GM19455 (cell line): Measurements from ENCODE around the gene TSNAXIP1.
A peak's percentile ranks its signal among the peaks of the same experiment; 100 is the strongest.

Experiments
- ATAC-seq: cut with Tn5 transposase; IDR thresholded peaks from one replicate; pipeline ENCODE4 v1.9.1; 2021; ENCODE audit not compliant: unreplicated experiment

The TSNAXIP1 gene

GRCh38 chr16:67806428-67807147 is at the start of gene TSNAXIP1, which contains the start of gene RANBP10:
Gene TSNAXIP1, plus strand, starts transcription at chr16:67806889. Its CDS starts 261 bp downstream, at chr16:67807150.
Gene RANBP10, minus strand, starts transcription at chr16:67806560. Its CDS starts 24 bp downstream, at chr16:67806536.
- peak; percentile 95 for ATAC-seq

- ATAC-seq: no peak
Measured at GRCh38 chr16:67758006-67758405, 48.7 kb upstream of the TSNAXIP1 start.

GRCh38 chr16:67758966-67759365 is 47.7 kb upstream of the TSNAXIP1 start:
- no peak for ATAC-seq

- no peak for ATAC-seq
Measured at GRCh38 chr16:67760206-67760955, 46.3 kb upstream of the TSNAXIP1 start.

- ATAC-seq: no peak
Measured at GRCh38 chr16:67760956-67761230, 45.8 kb upstream of the TSNAXIP1 start.

GRCh38 chr16:67761924-67762323 is 44.8 kb upstream of the TSNAXIP1 start:
- no peak for ATAC-seq

- no peak for ATAC-seq
Measured at GRCh38 chr16:67762385-67762784, 44.3 kb upstream of the TSNAXIP1 start.

GRCh38 chr16:67763066-67763465 is 43.6 kb upstream of the TSNAXIP1 start:
- no peak for ATAC-seq

- no peak for ATAC-seq
Measured at GRCh38 chr16:67764158-67764667, 42.5 kb upstream of the TSNAXIP1 start.

- no peak for ATAC-seq
Measured at GRCh38 chr16:67766291-67766690, 40.4 kb upstream of the TSNAXIP1 start.

- ATAC-seq: no peak
Measured at GRCh38 chr16:67767953-67768352, 38.7 kb upstream of the TSNAXIP1 start.

- ATAC-seq: no peak
Measured at GRCh38 chr16:67770346-67770991, 36.2 kb upstream of the TSNAXIP1 start.

- no peak for ATAC-seq
Measured at GRCh38 chr16:67773099-67773498, 33.6 kb upstream of the TSNAXIP1 start.

- ATAC-seq: no peak
Measured at GRCh38 chr16:67773569-67774456, 32.9 kb upstream of the TSNAXIP1 start.

GRCh38 chr16:67774457-67774853 is 32.2 kb upstream of the TSNAXIP1 start:
- ATAC-seq: no peak

- no peak for ATAC-seq
Measured at GRCh38 chr16:67775273-67775672, 31.4 kb upstream of the TSNAXIP1 start.

GRCh38 chr16:67779256-67780014 is 27.3 kb upstream of the TSNAXIP1 start:
- no peak for ATAC-seq

GRCh38 chr16:67780847-67781564 is 25.7 kb upstream of the TSNAXIP1 start:
- no peak for ATAC-seq

- ATAC-seq: no peak
Measured at GRCh38 chr16:67781565-67781921, 25.1 kb upstream of the TSNAXIP1 start.
